ENCODE measurements around the gene KCNN1.
A peak's percentile ranks its signal among the peaks of the same experiment; 100 is the strongest.

KCNN1 gene

GRCh38 chr19:17966129-17966483 lies 801 bp upstream of the KCNN1 start:
- no peak for DNase-seq
- TF ChIP-seq, protein P1, sequence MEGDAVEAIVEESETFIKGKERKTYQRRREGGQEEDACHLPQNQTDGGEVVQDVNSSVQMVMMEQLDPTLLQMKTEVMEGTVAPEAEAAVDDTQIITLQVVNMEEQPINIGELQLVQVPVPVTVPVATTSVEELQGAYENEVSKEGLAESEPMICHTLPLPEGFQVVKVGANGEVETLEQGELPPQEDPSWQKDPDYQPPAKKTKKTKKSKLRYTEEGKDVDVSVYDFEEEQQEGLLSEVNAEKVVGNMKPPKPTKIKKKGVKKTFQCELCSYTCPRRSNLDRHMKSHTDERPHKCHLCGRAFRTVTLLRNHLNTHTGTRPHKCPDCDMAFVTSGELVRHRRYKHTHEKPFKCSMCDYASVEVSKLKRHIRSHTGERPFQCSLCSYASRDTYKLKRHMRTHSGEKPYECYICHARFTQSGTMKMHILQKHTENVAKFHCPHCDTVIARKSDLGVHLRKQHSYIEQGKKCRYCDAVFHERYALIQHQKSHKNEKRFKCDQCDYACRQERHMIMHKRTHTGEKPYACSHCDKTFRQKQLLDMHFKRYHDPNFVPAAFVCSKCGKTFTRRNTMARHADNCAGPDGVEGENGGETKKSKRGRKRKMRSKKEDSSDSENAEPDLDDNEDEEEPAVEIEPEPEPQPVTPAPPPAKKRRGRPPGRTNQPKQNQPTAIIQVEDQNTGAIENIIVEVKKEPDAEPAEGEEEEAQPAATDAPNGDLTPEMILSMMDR (IDR thresholded peaks at IDR 0.05; ENCODE audit: low read depth, low read length) = no peak
- Histone ChIP-seq H3K36me3 (no peaks in the 10 kb centered on the region), H3K4me1 (no peaks in the 10 kb centered on the region), H3K4me3 (ENCODE audit: low read depth, low read length) (no peak overlapping the region), H3K9me3 (no peaks in the 10 kb centered on the region), H3K27me3 (no peaks in the 10 kb centered on the region; the same call in 1 of the 2 replicates)

- H3K27me3 ChIP-seq = no peaks in the 10 kb centered on the region; the same call in 1 of the 2 replicates
- TF ChIP-seq, protein P1 (IDR thresholded peaks at IDR 0.05; ENCODE audit: low read depth, low read length) = no peak
- no peaks in the 10 kb centered on the region for H3K4me1 ChIP-seq
- no peaks in the 10 kb centered on the region for H3K9me3 ChIP-seq
- no peaks in the 10 kb centered on the region for H3K36me3 ChIP-seq
- DNase-seq = peak; percentile 60
- H3K4me3 ChIP-seq (ENCODE audit: low read depth, low read length) = peak overlapping the region; percentile 66
These were observed 547 bp downstream of the KCNN1 start for GRCh38 chr19:17967257-17968051.

DNA sequence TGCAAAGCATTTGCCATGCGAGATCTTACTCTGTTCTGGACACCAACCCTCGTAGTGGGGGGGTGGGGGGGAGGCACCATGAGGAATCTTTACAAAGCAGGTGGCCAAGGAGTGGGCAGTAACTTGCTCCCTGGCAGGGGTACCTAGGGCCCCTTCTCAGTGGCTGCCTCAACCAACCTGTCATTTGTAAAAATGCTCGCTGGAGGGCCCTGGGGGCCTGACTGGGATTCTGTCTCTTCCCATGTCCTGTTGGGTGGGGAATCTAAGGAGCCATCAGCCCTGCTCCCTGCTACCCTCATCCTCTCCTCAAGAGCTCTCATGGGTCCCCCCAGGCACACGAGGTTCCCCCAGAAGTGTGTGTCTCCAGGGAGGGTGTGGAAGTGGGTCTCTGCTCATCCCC lies 1.5 kb downstream of the KCNN1 start:
- no peak for DNase-seq
- Histone ChIP-seq H3K27me3 (no peaks in the 10 kb centered on the region; the same call in 1 of the 2 replicates), H3K36me3 (no peaks in the 10 kb centered on the region), H3K9me3 (no peaks in the 10 kb centered on the region), H3K4me3 (ENCODE audit: low read depth, low read length) (no peak overlapping the region), H3K4me1 (no peaks in the 10 kb centered on the region)
- TF ChIP-seq, protein P1 (IDR thresholded peaks at IDR 0.05; ENCODE audit: low read depth, low read length) = no peak

- Histone ChIP-seq H3K36me3 (no peaks in the 10 kb centered on the region), H3K9me3 (no peaks in the 10 kb centered on the region), H3K4me3 (ENCODE audit: low read depth, low read length) (no peak overlapping the region), H3K27me3 (no peaks in the 10 kb centered on the region; the same call in 1 of the 2 replicates), H3K4me1 (no peaks in the 10 kb centered on the region)
- TF ChIP-seq, protein P1 (IDR thresholded peaks at IDR 0.05; ENCODE audit: low read depth, low read length) = no peak
- no peak for DNase-seq
These were observed 2.3 kb downstream of the KCNN1 start for GRCh38 chr19:17969096-17969792.

GRCh38 chr19:17972230-17972629 lies 5.3 kb downstream of the KCNN1 start:
- TF ChIP-seq, protein P1 (IDR thresholded peaks at IDR 0.05; ENCODE audit: low read depth, low read length) = no peak
- no peaks in the 10 kb centered on the region for H3K4me1 ChIP-seq
- H3K4me3 ChIP-seq (ENCODE audit: low read depth, low read length) = no peak overlapping the region
- no peaks in the 10 kb centered on the region for H3K36me3 ChIP-seq
- DNase-seq = no peak
- H3K9me3 ChIP-seq = no peaks in the 10 kb centered on the region
- H3K27me3 ChIP-seq = no peaks in the 10 kb centered on the region

DNA sequence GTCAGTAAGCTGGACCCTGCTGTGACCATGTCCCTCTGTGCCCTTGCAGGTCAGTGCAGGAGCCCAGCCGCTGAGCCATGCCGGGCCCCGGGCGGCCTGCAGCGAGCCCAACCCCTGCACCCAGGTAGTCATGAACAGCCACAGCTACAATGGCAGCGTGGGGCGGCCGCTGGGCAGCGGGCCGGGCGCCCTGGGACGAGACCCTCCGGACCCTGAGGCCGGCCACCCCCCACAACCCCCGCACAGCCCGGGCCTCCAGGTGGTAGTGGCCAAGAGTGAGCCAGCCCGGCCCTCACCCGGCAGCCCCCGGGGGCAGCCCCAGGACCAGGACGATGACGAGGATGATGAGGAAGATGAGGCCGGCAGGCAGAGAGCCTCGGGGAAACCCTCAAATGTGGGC lies 6.9 kb downstream of the KCNN1 start:
- Histone ChIP-seq H3K27me3 (no peaks in the 10 kb centered on the region), H3K9me3 (no peaks in the 10 kb centered on the region), H3K4me3 (ENCODE audit: low read depth, low read length) (no peak overlapping the region), H3K4me1 (no peaks in the 10 kb centered on the region), H3K36me3 (no peaks in the 10 kb centered on the region)
- TF ChIP-seq, protein P1 (IDR thresholded peaks at IDR 0.05; ENCODE audit: low read depth, low read length) = no peak
- DNase-seq = no peak

Data from BE2C (cell line).